Vagina (tissue), 2 donors: Measurements from ENCODE around the gene TNNT2. TPM values are rescaled to one million over a fixed set of nuclear protein-coding genes. Genes with fewer than 3 reads are reported as not detected.

Experiments used
- DNase-seq, 2 donors: peaks; one replicate each; pipeline ENCODE4 v3.0.0-alpha.2; 2017; ENCODE audit errors: extremely low spot score in 2 of 2
- H3K27ac ChIP-seq: fragments of 200-600 bp; sonication (generic); one replicate; pipeline ENCODE4 v1.5.1; 2019
- H3K27me3 ChIP-seq: fragments of 200-600 bp; sonication (generic); one replicate; pipeline ENCODE4 v1.5.1; 2019
- H3K36me3 ChIP-seq, 2 donors: fragments of 200-600 bp; sonication (generic); one replicate each; pipeline ENCODE4 v1.5.1; 2017 to 2019
- H3K4me1 ChIP-seq: fragments of 200-600 bp; sonication (generic); one replicate; pipeline ENCODE4 v1.5.1; 2019
- H3K4me3 ChIP-seq, 2 donors: fragments of 200-600 bp; sonication (generic); 1 replicate in 1 of 2; 2 replicates in 1 of 2; pipeline ENCODE4 v1.5.1; 2016 to 2019
- H3K9me3 ChIP-seq: fragments of 200-600 bp; sonication (generic); one replicate; pipeline ENCODE4 v1.5.1; 2019
- CTCF ChIP-seq, 3 experiments: fragments of 450-650 bp in 2 of 3; fragments of 200-600 bp in 1 of 3; sonication (generic) in 1 of 3; IDR thresholded peaks; one replicate each; pipeline ENCODE4 v1.5.1; 2017 to 2019; ENCODE audit warnings: antibody characterized with exemption in 3 of 3, mild to moderate bottlenecking in 2 of 3, moderate library complexity in 2 of 3
- POLR2A ChIP-seq, 2 donors: fragments of 450-650 bp; IDR thresholded peaks; one replicate each; pipeline ENCODE4 v1.6.1; 2017; ENCODE audit warnings: antibody characterized with exemption in 2 of 2, mild to moderate bottlenecking in 2 of 2, moderate library complexity in 2 of 2
- POLR2AphosphoS5 ChIP-seq, 2 donors: sonication (generic); formaldehyde crosslinking; IDR thresholded peaks; one replicate each; pipeline ENCODE4 v1.9.0; 2017; ENCODE audit warnings: antibody characterized with exemption in 2 of 2, mild to moderate bottlenecking in 2 of 2, low read depth in 1 of 2; ENCODE audit not compliant: insufficient read depth in 1 of 2
- intact Hi-C: fragments of 100-400 bp; cut with DNase I; formaldehyde crosslinking; loops from one replicate; pipeline ENCODE4 v1.15.1; 2023
- total RNA-seq: library from RNA; depleted of rRNA; stranded (reverse); fragments of >200 nt; gene quantifications from one replicate; pipeline ENCODE4 v1.2.3, GENCODE V29; 2016

The TNNT2 gene
- total RNA-seq, 1 donor from 2014 or later = 9.8 TPM

- no peak for DNase-seq
- H3K4me1 ChIP-seq = peaks cover 7% of the 10 kb centered on the region
- peaks cover 0 to 17% of the 10 kb centered on the region in 2 donors for H3K36me3 ChIP-seq
- no peaks in the 10 kb centered on the region for H3K27me3 ChIP-seq
- intact Hi-C loops = no loop called here
- no peak overlapping the region for H3K4me3 ChIP-seq
- TF ChIP-seq POLR2AphosphoS5 (IDR thresholded peaks at IDR 0.05; ENCODE audit: insufficient read depth in 1 of 2, low read depth in 1 of 2) = no peak
- no peaks in the 10 kb centered on the region for H3K9me3 ChIP-seq
- no peak overlapping the region for H3K27ac ChIP-seq
Observed at GRCh38 chr1:201327687-201328240, 49.7 kb downstream of the TNNT2 start.

DNA sequence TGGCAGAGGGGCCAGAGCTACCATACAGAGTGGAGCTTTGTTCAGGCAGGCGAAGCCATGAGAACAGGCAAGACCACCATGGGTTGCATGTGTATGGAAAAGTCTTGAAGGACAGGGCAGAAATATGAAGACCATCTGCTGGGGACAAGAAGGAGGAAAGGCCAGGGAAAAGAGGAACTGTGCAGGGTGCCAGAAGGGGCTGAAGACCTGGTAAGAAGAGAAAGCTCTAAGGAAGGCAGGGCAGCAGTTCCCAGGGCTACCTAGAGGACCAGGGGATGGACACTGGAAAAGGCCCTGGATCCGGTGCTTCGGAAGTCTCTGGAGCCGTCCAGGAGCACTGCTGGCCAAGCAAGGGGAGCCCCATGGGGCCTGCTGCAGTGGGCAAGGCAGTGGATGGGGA is 50.8 kb downstream of the TNNT2 start:
- Histone ChIP-seq H3K27me3 (no peaks in the 10 kb centered on the region), H3K27ac (no peak overlapping the region), H3K36me3 (peaks cover 0 to 17% of the 10 kb centered on the region in 2 donors), H3K4me1 (peaks cover 7% of the 10 kb centered on the region), H3K4me3 (no peak overlapping the region), H3K9me3 (no peaks in the 10 kb centered on the region)
- no peak for TF ChIP-seq CTCF (IDR thresholded peaks at IDR 0.05)
- TF ChIP-seq POLR2A (IDR thresholded peaks at IDR 0.05) = no peak
- no peak for TF ChIP-seq POLR2AphosphoS5 (IDR thresholded peaks at IDR 0.05; ENCODE audit: insufficient read depth in 1 of 2, low read depth in 1 of 2)
- intact Hi-C loops = no loop called here
- DNase-seq = no peak

DNA sequence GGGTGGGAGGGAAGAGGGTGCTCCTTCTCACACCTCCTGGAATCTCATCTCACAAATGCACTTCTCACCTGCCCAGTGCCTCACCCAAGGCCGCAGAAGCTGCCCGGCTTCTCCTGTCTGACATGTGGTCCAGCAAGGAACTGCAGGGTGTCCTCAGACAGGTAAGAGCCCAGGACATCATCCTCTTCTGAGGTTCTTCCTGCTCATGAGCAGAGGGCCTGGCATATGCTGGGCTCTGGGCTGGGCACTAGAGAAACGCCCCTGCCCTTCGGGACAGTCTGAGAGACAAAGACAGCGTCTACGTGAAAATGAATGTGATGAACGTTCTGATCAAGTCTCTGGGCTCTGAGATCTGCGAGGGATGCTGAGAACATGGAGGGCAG is 51.8 kb downstream of the TNNT2 start:
- intact Hi-C loops = no loop called here
- Histone ChIP-seq H3K27me3 (no peaks in the 10 kb centered on the region), H3K9me3 (no peaks in the 10 kb centered on the region), H3K36me3 (peaks cover 0 to 20% of the 10 kb centered on the region in 2 donors), H3K4me1 (peaks cover 7% of the 10 kb centered on the region), H3K4me3 (no peak overlapping the region), H3K27ac (no peak overlapping the region)
- TF ChIP-seq CTCF (IDR thresholded peaks at IDR 0.05) = no peak
- no peak for TF ChIP-seq POLR2A (IDR thresholded peaks at IDR 0.05)
- no peak for TF ChIP-seq POLR2AphosphoS5 (IDR thresholded peaks at IDR 0.05; ENCODE audit: insufficient read depth in 1 of 2, low read depth in 1 of 2)
- no peak for DNase-seq

- DNase-seq = no peak
- no peak overlapping the region for H3K4me3 ChIP-seq
- H3K4me1 ChIP-seq = peaks cover 7% of the 10 kb centered on the region
- no peaks in the 10 kb centered on the region for H3K9me3 ChIP-seq
- H3K36me3 ChIP-seq = peaks cover 0 to 26% of the 10 kb centered on the region in 2 donors
- TF ChIP-seq CTCF (IDR thresholded peaks at IDR 0.05) (no peak), POLR2A (IDR thresholded peaks at IDR 0.05) (no peak), POLR2AphosphoS5 (IDR thresholded peaks at IDR 0.05; ENCODE audit: insufficient read depth in 1 of 2, low read depth in 1 of 2) (no peak)
- intact Hi-C loops = no loop called here
- no peaks in the 10 kb centered on the region for H3K27me3 ChIP-seq
- H3K27ac ChIP-seq = no peak overlapping the region
Observed at GRCh38 chr1:201324821-201325677, 52.4 kb downstream of the TNNT2 start.

DNA sequence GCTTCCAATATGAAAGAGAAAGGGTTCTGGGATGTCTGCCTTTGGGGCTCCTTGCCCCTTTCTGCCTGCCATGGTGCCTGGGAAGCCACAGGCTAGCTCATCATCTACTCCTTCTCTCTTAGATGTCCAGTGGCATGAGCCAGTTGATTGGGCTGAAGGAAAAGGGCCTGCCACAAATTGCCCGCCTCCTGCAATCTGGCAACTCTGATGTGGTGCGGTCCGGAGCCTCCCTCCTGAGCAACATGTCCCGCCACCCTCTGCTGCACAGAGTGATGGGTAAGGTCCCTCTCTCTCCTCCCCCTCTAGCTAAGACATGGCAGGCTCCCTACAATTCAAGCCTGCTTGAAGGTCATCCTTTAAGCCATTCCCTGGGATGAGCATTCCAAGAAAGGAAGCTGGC is 53.2 kb downstream of the TNNT2 start:
- no peaks in the 10 kb centered on the region for H3K27me3 ChIP-seq
- no peak overlapping the region for H3K4me3 ChIP-seq
- DNase-seq = no peak
- H3K4me1 ChIP-seq = peaks cover under 1% of the 10 kb centered on the region
- no peak overlapping the region for H3K27ac ChIP-seq
- TF ChIP-seq CTCF (IDR thresholded peaks at IDR 0.05) (no peak), POLR2AphosphoS5 (IDR thresholded peaks at IDR 0.05; ENCODE audit: insufficient read depth in 1 of 2, low read depth in 1 of 2) (no peak), POLR2A (IDR thresholded peaks at IDR 0.05) (no peak)
- intact Hi-C loops = no loop called here
- peaks cover 0 to 27% of the 10 kb centered on the region in 2 donors for H3K36me3 ChIP-seq
- H3K9me3 ChIP-seq = no peaks in the 10 kb centered on the region
